Stimulated activated CD8-positive, alpha-beta memory T cell treated with anti-CD3 and anti-CD28 coated beads, Interleukin-15, amount 100 ng/mL, for 24 hours (primary cell): ENCODE measurements around the gene MAP2K4.

Experiments
- DNase-seq: peaks from one replicate; pipeline ENCODE4 v3.0.0-alpha.2; 2020; ENCODE audit warnings: low read depth

The MAP2K4 gene

GRCh38 chr17:12178644-12179330 lies 158.1 kb downstream of the MAP2K4 start:
- no peak for DNase-seq

DNA sequence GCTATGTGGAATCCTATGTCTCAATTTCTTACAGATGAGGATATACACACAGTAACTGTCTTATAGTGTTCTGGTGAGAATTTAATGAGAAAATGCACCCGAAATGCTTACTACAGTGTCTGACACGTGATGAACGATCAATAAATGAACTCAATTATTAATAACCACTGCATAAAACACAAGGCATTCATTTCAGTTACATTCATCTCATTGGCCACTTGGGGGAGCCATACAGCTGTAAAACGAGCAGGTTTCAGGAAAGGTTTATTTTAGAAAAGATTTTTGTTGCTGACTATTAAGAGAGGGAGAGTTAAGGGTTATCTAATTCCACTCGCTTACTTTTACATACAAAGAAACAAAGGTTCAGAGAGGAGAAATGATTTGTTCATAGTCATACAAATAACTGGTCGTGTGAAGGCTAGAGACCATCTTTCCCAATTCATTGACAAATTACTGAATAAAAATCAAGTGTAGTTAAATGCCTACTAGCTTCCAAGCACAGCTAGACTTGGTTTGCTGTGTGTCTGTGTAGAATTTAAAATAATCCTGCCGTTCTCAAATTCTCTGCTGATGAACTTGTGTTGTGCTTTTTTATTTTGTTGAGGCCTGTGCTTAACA lies 160.1 kb downstream of the MAP2K4 start:
- DNase-seq: no peak

GRCh38 chr17:12187658-12188057 lies 167.0 kb downstream of the MAP2K4 start:
- no peak for DNase-seq

GRCh38 chr17:12193144-12193735 lies 172.6 kb downstream of the MAP2K4 start:
- no peak for DNase-seq
